ENCODE data around the gene ARL4D.

The ARL4D gene

DNA sequence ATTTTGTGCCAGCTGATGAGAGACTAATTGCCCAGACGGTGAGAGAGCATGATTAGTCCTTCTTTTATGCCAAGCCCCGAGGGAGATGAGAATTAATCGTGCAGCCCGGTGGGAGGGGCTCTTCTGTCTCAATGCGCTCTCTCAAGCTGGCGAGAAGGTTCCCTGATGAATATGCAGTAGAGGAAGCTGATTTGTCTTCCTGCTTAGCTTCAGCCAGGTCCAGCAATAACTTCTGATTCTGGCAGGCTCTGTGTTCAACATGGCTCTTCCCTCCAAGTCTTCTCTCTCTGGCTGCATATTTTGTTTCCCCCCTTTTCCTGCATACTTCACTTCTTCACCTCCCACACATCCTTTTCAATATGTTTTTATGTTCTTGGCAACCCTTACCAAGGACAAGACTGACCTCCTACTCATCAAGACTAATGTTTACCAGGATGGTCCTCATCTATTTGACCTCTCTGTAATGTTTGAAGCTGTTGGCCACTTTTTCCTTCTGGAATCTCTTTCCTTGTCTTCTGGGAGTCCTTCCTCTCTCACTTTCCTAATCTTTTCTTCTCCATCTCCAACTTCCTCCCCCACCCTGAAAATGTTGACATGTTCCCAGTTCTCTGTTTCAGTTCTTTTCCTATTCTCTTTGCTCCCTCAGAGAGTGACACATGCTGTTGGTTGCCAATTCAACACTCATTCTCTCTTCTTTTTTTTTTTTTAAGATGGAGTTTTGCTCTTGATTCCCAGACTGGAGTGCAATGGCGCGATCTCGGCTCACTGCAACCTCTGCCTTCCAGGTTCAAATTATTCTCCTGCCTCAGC is 33.1 kb downstream of the ARL4D start:
- no peak for DNase-seq

- no peak for DNase-seq
Measured at GRCh38 chr17:43434902-43435319, 36.1 kb downstream of the ARL4D start.

DNA sequence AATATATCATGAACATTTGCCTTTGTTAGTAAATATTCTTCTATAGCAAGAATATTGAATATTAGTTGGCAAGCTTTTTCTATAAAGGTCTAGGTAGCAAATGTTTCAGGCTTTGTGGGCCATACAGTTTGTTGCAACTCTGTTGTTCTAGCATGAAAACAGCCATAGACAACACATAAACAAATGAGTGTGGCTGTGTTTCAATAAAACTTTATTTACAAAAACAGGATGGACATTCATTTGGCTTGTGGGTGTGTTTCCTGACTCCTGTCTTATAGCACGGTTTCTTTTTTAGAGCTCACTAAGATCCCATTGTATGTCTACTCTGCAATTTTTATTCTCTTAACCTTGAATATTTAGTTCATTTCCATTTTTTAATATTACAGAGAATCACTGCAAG is 39.0 kb downstream of the ARL4D start:
- DNase-seq, result no peak

GRCh38 chr17:43438626-43439025 is 39.8 kb downstream of the ARL4D start:
- no peak for DNase-seq

DNA sequence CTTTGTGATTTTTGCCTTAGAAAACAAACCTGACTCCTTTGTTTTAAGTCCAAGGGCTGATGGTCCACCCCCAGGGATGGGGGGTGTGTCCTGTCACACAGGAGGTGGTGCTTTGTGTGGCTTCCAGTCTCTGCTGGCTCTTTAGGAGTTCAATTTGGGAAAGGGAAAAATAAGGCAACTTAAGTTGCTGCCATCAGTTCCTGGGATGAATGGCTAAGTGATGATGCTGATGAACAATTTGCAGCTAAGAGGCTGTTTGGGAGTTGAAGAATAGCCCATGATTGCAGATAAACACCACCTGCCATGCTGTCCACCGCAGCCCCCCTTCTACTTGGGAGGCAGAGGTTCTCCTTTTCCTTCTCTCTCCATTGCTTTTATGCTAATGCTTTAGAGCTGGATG is 40.2 kb downstream of the ARL4D start:
- DNase-seq, result no peak

DNA sequence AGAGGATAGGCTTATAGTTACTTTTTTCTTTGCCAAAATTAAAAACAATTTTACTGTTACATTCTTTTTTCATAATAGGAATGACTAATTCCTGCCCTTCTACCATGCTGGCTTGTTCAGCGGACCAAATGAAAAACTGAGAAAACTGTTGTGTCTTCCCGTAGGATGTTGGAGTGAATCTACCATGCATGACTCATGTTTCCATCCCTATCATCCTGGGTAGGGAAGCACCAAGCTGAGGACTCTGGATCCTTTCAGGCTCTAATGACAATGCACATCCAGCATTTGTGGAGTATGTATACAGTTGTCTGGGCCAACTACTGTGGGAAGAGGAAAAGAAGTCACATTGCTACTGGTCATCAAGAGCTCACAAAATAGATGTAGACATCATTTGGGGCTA is 43.9 kb downstream of the ARL4D start:
- DNase-seq, result no peak

DNA sequence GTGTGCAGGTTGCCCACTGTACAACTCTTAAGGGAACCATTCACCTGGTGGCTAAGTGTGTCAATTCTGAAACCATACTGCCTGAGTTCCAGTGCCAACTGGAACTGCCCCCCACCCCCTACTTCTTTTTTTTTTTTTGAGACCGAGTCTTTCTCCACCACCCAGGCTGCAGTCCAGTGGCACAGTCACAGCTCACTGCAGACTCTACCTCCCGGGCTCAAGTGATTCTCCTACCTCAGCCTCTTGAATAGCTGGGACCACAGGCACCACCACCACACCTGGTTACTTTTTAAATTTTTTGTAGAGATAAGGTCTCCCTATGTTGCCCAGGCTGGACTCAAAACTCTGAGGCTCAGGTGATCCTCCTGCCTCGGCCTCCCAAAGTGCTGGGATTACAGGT is 44.6 kb downstream of the ARL4D start:
- DNase-seq, result no peak

GRCh38 chr17:43444223-43445008 is 45.6 kb downstream of the ARL4D start:
- no peak for DNase-seq

GRCh38 chr17:43445009-43445589 is 46.3 kb downstream of the ARL4D start:
- no peak for DNase-seq

DNA sequence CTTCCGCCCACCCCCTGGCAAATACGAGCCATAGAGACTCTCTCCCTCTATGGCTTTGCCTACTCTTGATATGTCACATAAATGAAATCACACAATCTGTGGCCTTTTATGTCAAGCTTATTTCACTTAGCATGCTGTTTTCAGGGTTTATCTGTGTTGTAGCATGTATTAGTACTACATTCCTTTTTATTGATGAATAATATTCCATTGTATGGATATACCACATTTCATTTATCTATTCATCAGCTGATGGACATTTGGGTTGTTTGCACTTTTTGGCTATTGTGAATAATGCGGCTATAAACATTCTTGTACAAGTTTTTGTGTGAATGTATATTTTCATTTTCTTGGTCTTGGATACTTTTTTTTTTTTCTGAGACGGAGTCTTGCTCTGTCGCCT is 48.0 kb downstream of the ARL4D start:
- no peak for DNase-seq

DNA sequence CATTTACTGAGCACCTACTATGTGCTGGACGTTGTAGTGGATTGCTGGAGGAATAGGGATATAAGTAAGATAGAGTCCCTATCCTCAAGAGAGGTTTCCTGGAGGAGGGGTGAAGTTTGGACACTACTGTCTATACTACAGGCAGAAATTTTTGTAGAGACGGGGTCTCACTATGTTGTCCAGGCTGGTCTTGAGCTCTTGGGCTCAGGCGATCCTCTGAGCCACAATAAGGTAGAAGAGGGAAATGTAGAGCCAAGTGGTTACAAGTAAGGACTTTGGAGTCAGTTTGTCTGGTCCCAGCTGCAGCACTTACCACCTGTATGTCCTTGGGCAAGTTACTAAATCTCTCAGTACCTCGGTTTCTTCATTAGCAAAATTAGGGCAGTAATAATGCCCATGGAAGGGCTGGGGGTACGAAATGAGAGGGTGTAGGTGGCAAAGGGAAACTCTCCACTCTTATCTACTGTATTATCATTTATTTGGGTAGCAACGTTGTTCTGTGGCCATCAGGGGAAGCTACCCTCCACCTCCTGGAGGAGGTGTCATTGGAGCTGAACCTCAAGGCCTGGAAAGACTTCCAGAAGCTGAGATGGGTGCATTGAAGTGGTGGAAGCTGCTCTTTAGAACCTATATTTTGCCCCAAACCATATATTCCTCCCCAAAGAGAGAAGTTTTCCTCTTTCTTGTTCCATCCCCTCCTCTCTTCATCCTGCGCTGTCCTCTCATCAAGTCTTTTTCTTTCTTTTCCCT is 50.1 kb downstream of the ARL4D start:
- DNase-seq, result no peak

DNA sequence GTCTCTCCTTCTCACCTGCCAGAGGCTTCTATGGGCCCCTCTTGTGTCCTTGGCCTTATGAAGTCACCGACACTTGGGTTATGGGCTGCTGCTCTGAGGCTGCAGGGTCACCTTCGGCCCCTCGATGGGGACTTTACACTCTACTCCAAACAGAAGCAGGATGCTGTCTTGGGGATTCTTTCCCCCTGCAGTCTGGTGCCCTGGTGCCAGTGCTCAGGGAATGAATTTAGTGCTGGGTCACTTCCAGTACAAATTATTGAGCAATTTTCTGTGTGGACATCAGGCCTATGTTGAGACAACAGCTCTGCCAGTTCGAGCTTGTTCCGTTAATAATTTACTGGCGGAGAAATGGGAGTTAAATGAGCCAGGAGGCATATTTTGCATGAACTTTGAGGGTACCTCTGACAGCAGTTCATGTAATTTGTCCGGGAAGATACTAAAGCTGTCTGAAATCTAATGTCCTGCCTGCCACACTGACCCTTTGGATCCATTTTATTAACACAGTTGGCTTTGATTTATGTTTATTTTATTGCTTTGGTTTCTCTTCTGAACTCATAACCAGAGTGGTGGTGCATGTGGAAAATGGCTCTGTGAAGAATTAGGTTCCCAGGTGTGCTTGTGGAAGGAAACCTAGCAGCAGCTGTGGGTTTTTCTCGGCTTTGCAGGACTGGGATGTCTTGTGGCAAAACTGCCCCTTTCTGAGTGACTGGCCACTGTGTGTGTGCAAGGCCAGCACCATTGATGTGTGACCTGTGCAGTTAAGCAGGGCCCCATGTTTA is 50.9 kb downstream of the ARL4D start:
- DNase-seq, result no peak
